HG03565 (cell line): Measurements from ENCODE around the gene ANO1.
"Not testable (repeated sequence)": the region's sequence is repeated elsewhere in the genome, so short reads cannot be mapped to it uniquely, and the experiment has no call there.

Experiments used
- ATAC-seq: cut with Tn5 transposase; IDR thresholded peaks from one replicate; pipeline ENCODE4 v1.9.1; 2021; ENCODE audit warnings: mild to moderate bottlenecking, moderate library complexity; ENCODE audit not compliant: unreplicated experiment

ANO1 gene

GRCh38 chr11:70205049-70205725, 127.1 kb downstream of the ANO1 start:
- ATAC-seq = no peak

- ATAC-seq = no peak
Measured at GRCh38 chr11:70205766-70206165, 127.6 kb downstream of the ANO1 start.

- ATAC-seq = no peak
Measured at GRCh38 chr11:70206226-70206981, 128.3 kb downstream of the ANO1 start.

DNA sequence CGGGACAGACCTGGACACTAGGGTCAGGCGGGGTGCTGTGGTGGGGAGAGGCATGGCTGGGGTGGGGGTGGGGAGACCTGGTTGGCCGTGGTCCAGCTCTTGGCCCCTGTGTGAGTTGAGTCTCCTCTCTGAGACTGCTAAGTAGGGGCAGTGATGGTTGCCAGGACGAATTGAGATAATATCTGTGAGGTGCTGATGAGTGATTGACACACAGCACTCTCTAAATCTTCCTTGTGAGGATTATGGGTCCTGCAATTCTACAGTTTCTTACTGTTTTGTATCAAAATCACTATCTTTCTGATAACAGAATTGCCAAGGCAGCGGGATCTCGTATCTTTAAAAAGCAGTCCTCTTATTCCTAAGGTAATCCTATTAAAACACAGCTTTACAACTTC, 128.9 kb downstream of the ANO1 start:
- no peak for ATAC-seq

DNA sequence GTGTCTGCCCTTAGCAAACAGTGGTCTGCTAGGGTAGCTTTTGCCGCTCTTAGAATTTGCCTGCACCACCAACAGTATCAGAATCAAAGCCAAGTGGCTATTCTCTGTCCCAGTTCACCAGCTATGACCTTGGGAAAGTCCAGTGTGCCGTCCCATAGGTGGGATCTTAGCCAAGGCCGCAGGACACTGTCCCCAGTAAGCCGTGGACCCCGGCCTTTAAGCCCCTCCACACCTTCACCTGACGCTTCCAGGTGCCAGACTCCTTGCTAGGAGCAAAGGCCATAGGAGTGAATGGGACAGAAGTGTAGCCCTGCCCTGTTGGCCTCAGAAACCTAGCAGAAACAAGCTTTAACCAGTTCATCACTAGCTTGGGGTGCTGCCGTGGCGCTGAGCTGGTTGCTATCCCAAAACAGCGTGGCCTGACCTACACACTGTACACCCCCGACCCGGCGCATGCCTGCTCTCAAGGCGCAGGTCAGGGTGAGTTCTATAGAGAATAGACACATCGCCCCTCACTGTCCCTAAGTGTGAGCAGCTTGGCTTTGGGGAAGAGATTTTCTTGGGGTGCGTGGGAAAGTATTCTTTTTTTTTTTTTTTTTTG, 129.5 kb downstream of the ANO1 start:
- no peak for ATAC-seq

- ATAC-seq = no peak
Measured at GRCh38 chr11:70209391-70209912, 131.3 kb downstream of the ANO1 start.

DNA sequence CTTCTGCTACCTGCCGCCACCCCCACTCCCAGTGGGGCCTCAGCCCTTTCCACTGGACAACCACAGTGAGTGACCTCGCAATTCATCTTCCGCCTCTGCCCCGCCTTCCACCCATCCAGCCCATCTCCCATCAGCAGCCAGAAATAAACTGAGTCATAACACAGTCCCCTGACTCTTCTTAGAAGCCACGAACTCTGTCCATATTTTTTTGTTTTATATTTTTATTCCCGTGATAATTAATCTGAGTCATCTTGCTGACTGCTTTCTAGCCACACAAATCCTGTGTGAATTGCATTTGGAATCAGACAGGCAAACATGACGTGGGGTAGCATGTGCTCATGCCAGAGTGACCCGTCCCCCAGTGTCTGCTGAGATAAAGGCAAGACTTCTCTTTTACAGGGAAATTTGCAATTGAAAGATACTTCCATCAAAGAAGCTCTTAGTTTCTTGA, 132.0 kb downstream of the ANO1 start:
- ATAC-seq = no peak

GRCh38 chr11:70210530-70210929, 132.4 kb downstream of the ANO1 start:
- ATAC-seq = no peak

- no peak for ATAC-seq
Measured at GRCh38 chr11:70212227-70212811, 134.2 kb downstream of the ANO1 start.

DNA sequence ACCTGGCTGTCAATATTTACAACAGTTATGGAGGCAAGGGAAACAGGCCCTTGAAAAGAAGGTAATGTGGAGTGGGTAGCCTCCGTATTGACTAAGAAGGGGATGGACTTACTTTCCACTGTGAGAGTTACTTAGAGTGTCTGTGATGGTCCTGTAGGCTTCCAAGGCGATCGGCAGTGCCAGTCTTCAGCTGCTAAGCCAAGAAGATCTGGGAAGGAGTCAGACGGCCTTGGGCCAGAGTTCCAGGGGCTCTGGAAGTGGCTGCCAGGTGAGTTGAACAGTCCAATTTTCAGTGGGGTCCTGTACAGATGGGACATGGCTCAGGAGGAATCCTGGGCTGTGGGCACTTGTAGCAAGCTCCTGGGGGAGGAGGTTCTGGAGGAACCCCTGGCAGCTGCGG, 139.3 kb downstream of the ANO1 start:
- ATAC-seq = not testable (repeated sequence)

- ATAC-seq = not testable (repeated sequence)
Measured at GRCh38 chr11:70218076-70218475, 140.0 kb downstream of the ANO1 start.

- ATAC-seq = no peak
Measured at GRCh38 chr11:70220136-70220535, 142.0 kb downstream of the ANO1 start.

DNA sequence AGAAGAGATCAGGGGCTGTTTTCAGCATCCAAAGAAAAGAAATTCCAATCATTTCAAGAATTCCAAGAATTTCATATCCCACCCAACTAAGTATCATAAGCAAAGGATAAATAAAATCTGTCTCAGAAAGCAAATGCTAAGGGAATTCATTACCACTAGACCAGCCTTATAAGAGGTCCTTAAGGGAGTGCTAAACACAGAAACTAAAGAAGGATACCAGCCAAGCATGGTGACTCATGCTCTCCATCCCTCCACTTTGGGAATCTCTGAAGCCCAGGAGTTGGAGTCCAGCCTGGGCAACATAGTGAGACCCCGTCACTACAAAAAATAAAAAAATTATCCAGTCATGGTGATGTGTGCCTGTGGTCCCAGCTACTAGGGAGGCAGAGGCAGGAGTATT, 142.8 kb downstream of the ANO1 start:
- no peak for ATAC-seq

- ATAC-seq = no peak
Measured at GRCh38 chr11:70225681-70226177, 147.6 kb downstream of the ANO1 start.

DNA sequence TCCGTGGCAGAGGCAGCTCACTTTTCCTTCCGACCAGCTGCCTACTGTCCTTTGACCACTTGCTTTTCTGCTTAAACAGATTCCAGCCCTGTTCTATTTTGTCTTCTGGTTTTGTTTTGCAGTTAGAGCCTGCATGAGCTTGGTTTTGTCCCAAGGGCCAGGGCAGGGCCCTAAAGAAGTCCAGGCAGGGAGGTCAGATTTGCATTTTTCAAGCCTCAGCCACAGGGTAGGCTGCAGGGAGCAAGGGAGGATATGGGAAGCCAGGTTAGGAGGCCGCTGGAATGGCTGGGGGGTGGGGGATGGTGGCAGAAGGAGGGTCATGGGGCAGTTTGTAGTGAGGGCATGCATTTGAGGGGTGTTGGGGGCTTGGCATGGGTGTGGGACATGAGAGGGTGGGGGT, 148.1 kb downstream of the ANO1 start:
- no peak for ATAC-seq

- no peak for ATAC-seq
Measured at GRCh38 chr11:70226967-70227366, 148.8 kb downstream of the ANO1 start.

- no peak for ATAC-seq
Measured at GRCh38 chr11:70229737-70230136, 151.6 kb downstream of the ANO1 start.

DNA sequence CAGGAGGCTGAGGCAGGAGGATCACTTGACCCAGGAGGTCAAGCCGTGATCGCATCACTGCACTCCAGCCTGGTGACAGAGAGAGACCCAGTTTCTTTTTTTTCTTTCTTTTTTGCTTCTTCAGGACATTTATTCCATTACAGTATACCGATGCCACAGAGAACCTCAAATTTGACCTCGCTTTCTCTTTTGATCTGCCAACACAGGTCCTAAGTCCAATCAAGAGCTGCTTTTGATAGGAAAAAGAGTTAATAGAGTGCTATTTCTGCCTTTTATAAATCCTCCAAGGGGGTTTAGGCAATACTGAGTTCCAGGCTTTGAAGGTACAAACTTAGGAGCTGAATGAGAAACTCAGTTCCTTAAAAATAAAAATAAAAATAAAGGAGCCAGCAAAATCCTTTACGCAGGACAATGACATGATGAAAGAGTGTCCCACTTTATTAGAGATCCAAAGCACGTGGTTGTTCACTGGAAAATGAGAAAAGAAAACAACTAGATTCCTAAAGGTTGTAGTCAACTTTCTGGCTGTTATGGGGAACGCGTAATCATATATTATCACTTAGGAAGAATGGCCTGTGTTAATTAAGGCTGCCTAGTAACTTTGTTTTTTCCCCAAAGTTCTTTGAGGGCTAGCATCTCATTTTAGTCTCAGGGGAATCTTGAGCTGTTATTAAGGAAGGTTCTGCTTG, 152.2 kb downstream of the ANO1 start:
- ATAC-seq = no peak

- ATAC-seq = no peak
Measured at GRCh38 chr11:70230840-70231710, 153.0 kb downstream of the ANO1 start.

DNA sequence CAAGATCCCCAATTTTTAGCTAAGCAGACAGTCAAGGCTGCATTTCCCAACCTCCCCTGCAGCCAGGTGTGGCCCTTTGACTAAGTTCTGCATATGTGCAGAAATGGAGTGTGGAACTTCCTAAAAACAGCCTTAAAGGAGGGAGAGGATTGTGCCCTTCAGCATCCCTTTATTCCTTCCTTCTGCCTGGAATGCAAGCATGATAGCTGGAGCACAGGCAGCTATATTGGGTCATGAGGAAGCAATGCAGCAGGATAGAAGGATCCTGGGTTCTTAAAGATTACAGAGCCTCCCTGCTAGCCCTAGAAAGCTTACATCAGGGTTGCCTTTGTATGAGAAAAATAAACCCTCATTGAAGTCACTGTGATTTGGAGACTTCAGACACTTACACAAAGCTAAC, 154.9 kb downstream of the ANO1 start:
- no peak for ATAC-seq
